ENCODE results near the gene DDX41. TPM values are rescaled to one million over a fixed set of nuclear protein-coding genes. Genes with fewer than 3 reads are reported as not detected.

Gene DDX41
- total and polyA plus RNA-seq, 10 of the 15 experiments (the other 5 are each of a cell fraction or from before 2014, with no cell fraction given), result 32.7 to 215 (median 93.6) TPM

DNA sequence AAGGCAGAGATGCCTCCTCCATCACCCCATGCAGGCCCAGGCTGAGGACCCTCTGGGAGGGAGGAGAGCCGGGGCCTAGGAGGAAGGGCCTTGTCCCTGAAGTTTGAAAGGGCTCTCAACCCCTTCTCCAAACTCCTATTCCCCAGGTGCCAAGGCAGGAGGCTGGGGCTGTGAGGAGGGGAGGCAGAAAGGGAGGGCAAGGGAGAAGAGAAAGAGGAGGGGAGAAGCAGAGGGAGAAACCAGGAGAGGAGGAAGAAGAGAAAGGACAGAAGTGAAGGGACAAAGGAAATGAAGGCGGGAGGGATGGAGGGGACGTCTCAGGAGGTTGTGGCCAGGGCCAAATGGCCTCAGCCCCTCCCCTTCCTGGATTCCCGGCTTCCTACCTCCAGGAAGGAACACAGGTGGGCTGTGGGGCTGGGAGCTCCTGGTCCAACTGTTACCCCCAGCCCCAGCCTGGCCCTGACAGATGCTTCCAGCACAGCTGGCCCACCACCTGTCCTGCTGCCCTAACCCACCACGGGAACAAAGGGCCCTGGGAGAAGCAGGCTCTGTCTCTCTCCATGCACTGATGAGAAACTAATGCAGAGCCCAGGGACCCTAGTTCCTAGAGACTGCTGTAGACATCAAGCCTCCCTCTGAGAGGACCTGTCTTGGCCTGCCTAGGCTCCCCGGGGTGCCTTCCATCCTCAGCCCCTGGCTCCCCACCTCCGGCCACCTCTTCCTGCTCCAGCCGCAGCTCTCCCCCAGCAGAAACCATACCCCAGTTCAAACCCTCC lies 46.8 kb downstream of the DDX41 start:
- H3K27me3 ChIP-seq (replicated peaks in 1 of 2; ENCODE audit: control insufficient read depth in 2 of 2, insufficient read depth in 2 of 2, low read length in 1 of 2), result no peaks in the 10 kb centered on the region
- H3K27ac ChIP-seq (ENCODE audit: control insufficient read depth, insufficient read depth), result no peak overlapping the region
- FAIRE-seq, result no peak
- intact Hi-C loops (cut with micrococcal nuclease; ENCODE audit: unreplicated experiment) (no loop called here), in situ Hi-C loops (cut with MboI) (no loop called here)
- no TSS peak for BruUV-seq (replicated peaks)
- no peak overlapping the region for H3K4me3 ChIP-seq
- no peaks in the 10 kb centered on the region for H4K20me1 ChIP-seq (ENCODE audit: control insufficient read depth, insufficient read depth)
- H3K4me1 ChIP-seq (ENCODE audit: control insufficient read depth, insufficient read depth, low read length), result peaks cover 6% of the 10 kb centered on the region
- H3K9ac ChIP-seq (ENCODE audit: control insufficient read depth, insufficient read depth, low read length), result no peak overlapping the region
- H3K36me3 ChIP-seq (ENCODE audit: control insufficient read depth in 2 of 2, insufficient read depth in 2 of 2, low read length in 1 of 2), result no peaks in the 10 kb centered on the region
- no peaks in the 10 kb centered on the region for H3K9me3 ChIP-seq (replicated peaks; ENCODE audit: control insufficient read depth, insufficient read depth, low read length)
- ChIA-PET POLR2A (interaction anchor here (1.2 kb wide), 1 partner anchor 13 kb away, joined by 3 read pairs; no protein-coding TSS in a partner anchor), SMC1A (ENCODE audit: uncharacterized antibody, unreplicated experiment) (no interaction called here), RAD21 (ENCODE audit: unreplicated experiment) (no interaction called here), CTCF (interaction anchor here (0.6 to 2.0 kb wide), 4 partner anchors 12 to 106 kb away, joined by 3 to 5 read pairs (median 3); no protein-coding TSS in a partner anchor)
- ATAC-seq, result no peak
- DNase-seq (ENCODE audit: low read depth, low spot score), result no peak
- no peak overlapping the region for H2AFZ ChIP-seq (ENCODE audit: control insufficient read depth, low read depth, low read length)
- no peak overlapping the region for H3K4me2 ChIP-seq (ENCODE audit: control insufficient read depth, insufficient read depth)
- 36% methylated on average over 8 of the region's 8 CpGs for WGBS (ENCODE audit: insufficient coverage, insufficient replicate concordance, low lambda C conversion rate, missing lambda C conversion rate)
- H3K79me2 ChIP-seq (ENCODE audit: control insufficient read depth, insufficient read depth, low read length), result peaks cover 4% of the 10 kb centered on the region; the same call in 1 of the 2 replicates
- TF ChIP-seq NR2C1 (IDR thresholded peaks at IDR 0.05), result no peak
- TF ChIP-seq SMAD5 (IDR thresholded peaks at IDR 0.05; ENCODE audit: low read depth), result no peak
- TF ChIP-seq REST (IDR thresholded peaks at IDR 0.05; ENCODE audit: low read depth, low read length), result no peak
- no peak for TF ChIP-seq GATAD2B (conservative IDR thresholded peaks at IDR 0.05; ENCODE audit: low read depth)
- no peak for TF ChIP-seq CBX5 (IDR thresholded peaks at IDR 0.05; ENCODE audit: low read depth)
- no peak for TF ChIP-seq JUND (IDR thresholded peaks at IDR 0.05; ENCODE audit: low read depth, low read length)
- no peak for TF ChIP-seq SMARCA5 (IDR thresholded peaks at IDR 0.05)
- no peak for TF ChIP-seq KAT2A (conservative IDR thresholded peaks at IDR 0.05; ENCODE audit: control insufficient read depth, low read depth, low read length)
- TF ChIP-seq ESRRA (IDR thresholded peaks at IDR 0.05; ENCODE audit: low read length), result no peak
- no peak for TF ChIP-seq KDM1A (IDR thresholded peaks at IDR 0.05; ENCODE audit: borderline replicate concordance)
- TF ChIP-seq, protein P1, sequence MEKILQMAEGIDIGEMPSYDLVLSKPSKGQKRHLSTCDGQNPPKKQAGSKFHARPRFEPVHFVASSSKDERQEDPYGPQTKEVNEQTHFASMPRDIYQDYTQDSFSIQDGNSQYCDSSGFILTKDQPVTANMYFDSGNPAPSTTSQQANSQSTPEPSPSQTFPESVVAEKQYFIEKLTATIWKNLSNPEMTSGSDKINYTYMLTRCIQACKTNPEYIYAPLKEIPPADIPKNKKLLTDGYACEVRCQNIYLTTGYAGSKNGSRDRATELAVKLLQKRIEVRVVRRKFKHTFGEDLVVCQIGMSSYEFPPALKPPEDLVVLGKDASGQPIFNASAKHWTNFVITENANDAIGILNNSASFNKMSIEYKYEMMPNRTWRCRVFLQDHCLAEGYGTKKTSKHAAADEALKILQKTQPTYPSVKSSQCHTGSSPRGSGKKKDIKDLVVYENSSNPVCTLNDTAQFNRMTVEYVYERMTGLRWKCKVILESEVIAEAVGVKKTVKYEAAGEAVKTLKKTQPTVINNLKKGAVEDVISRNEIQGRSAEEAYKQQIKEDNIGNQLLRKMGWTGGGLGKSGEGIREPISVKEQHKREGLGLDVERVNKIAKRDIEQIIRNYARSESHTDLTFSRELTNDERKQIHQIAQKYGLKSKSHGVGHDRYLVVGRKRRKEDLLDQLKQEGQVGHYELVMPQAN (conservative IDR thresholded peaks at IDR 0.05), result no peak
- no peak for TF ChIP-seq PML (IDR thresholded peaks at IDR 0.05; ENCODE audit: low read length)
- TF ChIP-seq, protein P2, sequence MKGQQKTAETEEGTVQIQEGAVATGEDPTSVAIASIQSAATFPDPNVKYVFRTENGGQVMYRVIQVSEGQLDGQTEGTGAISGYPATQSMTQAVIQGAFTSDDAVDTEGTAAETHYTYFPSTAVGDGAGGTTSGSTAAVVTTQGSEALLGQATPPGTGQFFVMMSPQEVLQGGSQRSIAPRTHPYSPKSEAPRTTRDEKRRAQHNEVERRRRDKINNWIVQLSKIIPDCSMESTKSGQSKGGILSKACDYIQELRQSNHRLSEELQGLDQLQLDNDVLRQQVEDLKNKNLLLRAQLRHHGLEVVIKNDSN (IDR thresholded peaks at IDR 0.05; ENCODE audit: borderline replicate concordance, extremely low read length, insufficient read depth, low read depth, low read length), result no peak
- TF ChIP-seq, protein P3, sequence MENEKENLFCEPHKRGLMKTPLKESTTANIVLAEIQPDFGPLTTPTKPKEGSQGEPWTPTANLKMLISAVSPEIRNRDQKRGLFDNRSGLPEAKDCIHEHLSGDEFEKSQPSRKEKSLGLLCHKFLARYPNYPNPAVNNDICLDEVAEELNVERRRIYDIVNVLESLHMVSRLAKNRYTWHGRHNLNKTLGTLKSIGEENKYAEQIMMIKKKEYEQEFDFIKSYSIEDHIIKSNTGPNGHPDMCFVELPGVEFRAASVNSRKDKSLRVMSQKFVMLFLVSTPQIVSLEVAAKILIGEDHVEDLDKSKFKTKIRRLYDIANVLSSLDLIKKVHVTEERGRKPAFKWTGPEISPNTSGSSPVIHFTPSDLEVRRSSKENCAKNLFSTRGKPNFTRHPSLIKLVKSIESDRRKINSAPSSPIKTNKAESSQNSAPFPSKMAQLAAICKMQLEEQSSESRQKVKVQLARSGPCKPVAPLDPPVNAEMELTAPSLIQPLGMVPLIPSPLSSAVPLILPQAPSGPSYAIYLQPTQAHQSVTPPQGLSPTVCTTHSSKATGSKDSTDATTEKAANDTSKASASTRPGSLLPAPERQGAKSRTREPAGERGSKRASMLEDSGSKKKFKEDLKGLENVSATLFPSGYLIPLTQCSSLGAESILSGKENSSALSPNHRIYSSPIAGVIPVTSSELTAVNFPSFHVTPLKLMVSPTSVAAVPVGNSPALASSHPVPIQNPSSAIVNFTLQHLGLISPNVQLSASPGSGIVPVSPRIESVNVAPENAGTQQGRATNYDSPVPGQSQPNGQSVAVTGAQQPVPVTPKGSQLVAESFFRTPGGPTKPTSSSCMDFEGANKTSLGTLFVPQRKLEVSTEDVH (IDR thresholded peaks at IDR 0.05; ENCODE audit: low read depth, partially characterized antibody), result no peak
- TF ChIP-seq ZBED1 (IDR thresholded peaks at IDR 0.05; ENCODE audit: borderline replicate concordance), result no peak

All from GM12878 (cell line).